GM12878 (cell line): ENCODE results near the gene TTC31. TPM values are rescaled to one million over a fixed set of nuclear protein-coding genes. Genes with fewer than 3 reads are reported as not detected.

Experiments
- EED ChIP-seq: sonication (generic); IDR thresholded peaks from 2 replicates; pipeline ENCODE4 v1.6.1; 2016; ENCODE audit warnings: antibody characterized with exemption, low read depth
- EGR1 ChIP-seq, 2 experiments: IDR thresholded peaks; 1 replicate in 1 of 2; 2 replicates in 1 of 2; pipeline ENCODE4 v1.6.1; 2011 to 2012; ENCODE audit warnings: low read depth in 2 of 2, low read length in 2 of 2, borderline replicate concordance in 1 of 2, mild to moderate bottlenecking in 1 of 2, moderate library complexity in 1 of 2
- EP300 ChIP-seq, 2 experiments: fragments of 150-350 bp in 1 of 2; IDR thresholded peaks; 2 replicates each; pipeline ENCODE4 v1.6.1; 2011 to 2012; ENCODE audit warnings: low read depth in 2 of 2, low read length in 2 of 2, borderline replicate concordance in 1 of 2, improper control_type of control experiment in 1 of 2, inconsistent platforms in 1 of 2; ENCODE audit not compliant: control insufficient read depth in 1 of 2
- ESRRA ChIP-seq: IDR thresholded peaks from 2 replicates; pipeline ENCODE4 v1.6.1; 2012; ENCODE audit warnings: mild to moderate bottlenecking, low read length, improper control_type of control experiment
- FOXM1 ChIP-seq: IDR thresholded peaks from 2 replicates; pipeline ENCODE4 v1.6.1; 2012; ENCODE audit warnings: low read depth, mild to moderate bottlenecking, inconsistent platforms, low read length, moderate library complexity
- GATAD2B ChIP-seq: fragments of 450-650 bp; conservative IDR thresholded peaks from 2 replicates; pipeline ENCODE4 v1.6.1; 2017; ENCODE audit warnings: low read depth, mild to moderate bottlenecking, moderate library complexity
- HCFC1 ChIP-seq: fragments of 150-350 bp; IDR thresholded peaks from 2 replicates; pipeline ENCODE4 v1.6.1; 2014; ENCODE audit warnings: low read length
- HDAC2 ChIP-seq: fragments of 200-600 bp; sonication (generic); IDR thresholded peaks from 2 replicates; pipeline ENCODE4 v1.6.1; 2017
- JUNB ChIP-seq: IDR thresholded peaks from 2 replicates; pipeline ENCODE4 v1.6.1; 2016; ENCODE audit warnings: antibody characterized with exemption, mild to moderate bottlenecking
- JUND ChIP-seq: IDR thresholded peaks from 2 replicates; pipeline ENCODE4 v1.6.1; 2012; ENCODE audit warnings: low read depth, mild to moderate bottlenecking, low read length, improper control_type of control experiment, moderate library complexity
- MEF2B ChIP-seq: fragments of 450-650 bp; IDR thresholded peaks from 2 replicates; pipeline ENCODE4 v1.6.1; 2018; ENCODE audit warnings: mild to moderate bottlenecking, moderate library complexity; ENCODE audit not compliant: partially characterized antibody, poor library complexity, severe bottlenecking
- NFIC ChIP-seq: IDR thresholded peaks from 2 replicates; pipeline ENCODE4 v1.6.1; 2012; ENCODE audit warnings: low read depth, mild to moderate bottlenecking, inconsistent platforms, low read length, moderate library complexity
- PBX3 ChIP-seq: IDR thresholded peaks from 2 replicates; pipeline ENCODE4 v1.6.1; 2011; ENCODE audit warnings: mild to moderate bottlenecking, low read depth, low read length, moderate library complexity; ENCODE audit not compliant: insufficient replicate concordance
- PML ChIP-seq: IDR thresholded peaks from 2 replicates; pipeline ENCODE4 v1.6.1; 2012; ENCODE audit warnings: low read length, inconsistent platforms
- RELB ChIP-seq: fragments of 450-650 bp; IDR thresholded peaks from 2 replicates; pipeline ENCODE4 v1.6.1; 2017; ENCODE audit warnings: low read depth, mild to moderate bottlenecking, moderate library complexity
- SMAD5 ChIP-seq: IDR thresholded peaks from 2 replicates; pipeline ENCODE4 v1.6.1; 2016; ENCODE audit warnings: antibody characterized with exemption, low read depth
- SMARCA5 ChIP-seq: fragments of 450-650 bp; IDR thresholded peaks from 2 replicates; pipeline ENCODE4 v1.6.1; 2017; ENCODE audit warnings: mild to moderate bottlenecking
- SREBF1 ChIP-seq: IDR thresholded peaks from 2 replicates; pipeline ENCODE4 v1.6.1; 2012; ENCODE audit warnings: mild to moderate bottlenecking, low read length
- STAT3 ChIP-seq: IDR thresholded peaks from 2 replicates; pipeline ENCODE4 v1.6.1; 2011; ENCODE audit warnings: low read depth, low read length, improper control_type of control experiment
- SUZ12 ChIP-seq: fragments of 200-600 bp; sonication (generic); IDR thresholded peaks from one replicate; pipeline ENCODE4 v1.6.1; 2018; ENCODE audit warnings: antibody characterized with exemption, mild to moderate bottlenecking; ENCODE audit not compliant: unreplicated experiment
- ZBED1 ChIP-seq: IDR thresholded peaks from 2 replicates; pipeline ENCODE4 v1.6.1; 2016; ENCODE audit warnings: borderline replicate concordance
- ZNF622 ChIP-seq: fragments of 450-650 bp; IDR thresholded peaks from 2 replicates; pipeline ENCODE4 v1.6.1; 2017; ENCODE audit warnings: mild to moderate bottlenecking, inconsistent platforms
- ZNF687 ChIP-seq: fragments of 450-650 bp; IDR thresholded peaks from 2 replicates; pipeline ENCODE4 v1.6.1; 2017; ENCODE audit warnings: mild to moderate bottlenecking, moderate library complexity
- polyA plus RNA-seq, 11 experiments: library from polyadenylated mRNA; depleted of rRNA in 4 of 11; unstranded in 6 of 11; stranded (reverse) in 5 of 11; fragments of >200 nt; fragmentation: Nextera tagmentation in 4 of 11; fragmentation: Illumina TruSeq in 1 of 11; extraction: Ambion mirVana in 4 of 11; extraction: Trizol in 1 of 11; gene quantifications; 1 replicate in 1 of 11; 2 replicates in 10 of 11; pipeline versions ENCODE4 v1.2.1 to v1.2.3, GENCODE V29; 2011 to 2016; ENCODE audit warnings: inconsistent platforms in 2 of 11, missing spikeins in 2 of 11, low read depth in 1 of 11
- total RNA-seq, 4 experiments: library from RNA; depleted of rRNA in 3 of 4; stranded (reverse); fragments of >200 nt in 3 of 4; fragmentation: Illumina TruSeq in 1 of 4; extraction: Trizol in 1 of 4; gene quantifications; 2 replicates each; pipeline versions ENCODE4 v1.2.1 to v1.2.3, GENCODE V29; 2013 to 2021

TTC31 gene
- total and polyA plus RNA-seq, 10 of the 15 experiments (the other 5 are each of a cell fraction or from before 2014, with no cell fraction given) = 6.5 to 34.9 (median 25.9) TPM

- TF ChIP-seq RELB = peak; percentile 75
- no peak for TF ChIP-seq MEF2B
- peak; percentile 30; the same call in 1 of the 2 replicates for TF ChIP-seq JUNB
- no peak for TF ChIP-seq ZNF687
- TF ChIP-seq PBX3 = no peak
- no peak for TF ChIP-seq JUND
- TF ChIP-seq EED = peak; percentile 69
- TF ChIP-seq PML = no peak
- TF ChIP-seq FOXM1 = no peak
- peak in 1 of 2 experiments; percentile 54; a peak in 2 of 4 replicates for TF ChIP-seq EP300 (IDR thresholded peaks at IDR 0.05; ENCODE audit: borderline replicate concordance in 1 of 2, control insufficient read depth in 1 of 2, low read depth in 2 of 2, low read length in 2 of 2)
- peak; percentile 10; the same call in 1 of the 2 replicates for TF ChIP-seq GATAD2B
- TF ChIP-seq EGR1 (IDR thresholded peaks at IDR 0.05; ENCODE audit: borderline replicate concordance in 1 of 2, low read depth in 2 of 2, low read length in 2 of 2) = no peak
- no peak for TF ChIP-seq HDAC2
- TF ChIP-seq ZBED1 = no peak
- no peak for TF ChIP-seq NFIC
- no peak for TF ChIP-seq HCFC1
- TF ChIP-seq ESRRA = no peak
- TF ChIP-seq ZNF622 = no peak
- TF ChIP-seq SMAD5 = no peak
- TF ChIP-seq SREBF1 = no peak
- no peak for TF ChIP-seq SUZ12
- TF ChIP-seq SMARCA5 = 0 out of 2 replicates have a peak, but pooled peaks have one; percentile 47
- TF ChIP-seq STAT3 = no peak
Observed at GRCh38 chr2:74530239-74531187, 47.6 kb downstream of the TTC31 start (continued).
